ENCODE measurements around the gene GORASP1. TPM values are rescaled to one million over a fixed set of nuclear protein-coding genes. Genes with fewer than 3 reads are reported as not detected.
"Not testable (repeated sequence)": the region's sequence is repeated elsewhere in the genome, so short reads cannot be mapped to it uniquely, and the experiment has no call there.

Gene GORASP1
- total RNA-seq, 1 donor from 2014 or later: 81.6 TPM

- DNase-seq: no peak
- Histone ChIP-seq H3K4me3 (no peak overlapping the region), H3K36me3 (peaks cover 54% of the 10 kb centered on the region), H3K4me1 (no peaks in the 10 kb centered on the region), H3K27ac (no peak overlapping the region), H3K9me3 (no peaks in the 10 kb centered on the region), H3K27me3 (ENCODE audit: low read depth) (no peaks in the 10 kb centered on the region)
- no peak for TF ChIP-seq CTCF (IDR thresholded peaks at IDR 0.05)
- no peak for ATAC-seq
- intact Hi-C loops (cut with DNase I): no loop called here
These were observed 42.8 kb downstream of the GORASP1 start for GRCh38 chr3:39064646-39065045.

GRCh38 chr3:39063143-39063542 is 44.3 kb downstream of the GORASP1 start:
- Histone ChIP-seq H3K36me3 (peaks cover 39% of the 10 kb centered on the region), H3K4me3 (no peak overlapping the region), H3K27ac (no peak overlapping the region), H3K9me3 (no peaks in the 10 kb centered on the region), H3K4me1 (no peaks in the 10 kb centered on the region), H3K27me3 (ENCODE audit: low read depth) (no peaks in the 10 kb centered on the region)
- intact Hi-C loops (cut with DNase I): no loop called here
- no peak for ATAC-seq
- no peak for DNase-seq
- no peak for TF ChIP-seq CTCF (IDR thresholded peaks at IDR 0.05)

GRCh38 chr3:39062180-39062579 is 45.2 kb downstream of the GORASP1 start:
- DNase-seq: no peak
- ATAC-seq: no peak
- TF ChIP-seq CTCF (IDR thresholded peaks at IDR 0.05): no peak
- no peaks in the 10 kb centered on the region for H3K9me3 ChIP-seq
- no peak overlapping the region for H3K4me3 ChIP-seq
- intact Hi-C loops (cut with DNase I): no loop called here
- H3K4me1 ChIP-seq: no peaks in the 10 kb centered on the region
- no peaks in the 10 kb centered on the region for H3K27me3 ChIP-seq (ENCODE audit: low read depth)
- H3K36me3 ChIP-seq: peaks cover 31% of the 10 kb centered on the region
- H3K27ac ChIP-seq: no peak overlapping the region

- H3K27me3 ChIP-seq (ENCODE audit: low read depth); H3K27ac ChIP-seq; ATAC-seq; DNase-seq; intact Hi-C loops (cut with DNase I); H3K4me1 ChIP-seq; H3K4me3 ChIP-seq; H3K9me3 ChIP-seq: not testable (repeated sequence)
- H3K36me3 ChIP-seq: peaks cover 22% of the 10 kb centered on the region
These were observed 46.2 kb downstream of the GORASP1 start for GRCh38 chr3:39061228-39061627.

- peaks cover 11% of the 10 kb centered on the region for H3K4me1 ChIP-seq
- no peaks in the 10 kb centered on the region for H3K27me3 ChIP-seq (ENCODE audit: low read depth)
- no peak for TF ChIP-seq CTCF (IDR thresholded peaks at IDR 0.05)
- DNase-seq (no peak), ATAC-seq (no peak)
- no peak overlapping the region for H3K27ac ChIP-seq
- H3K4me3 ChIP-seq: no peak overlapping the region
- no peaks in the 10 kb centered on the region for H3K9me3 ChIP-seq
- intact Hi-C loops (cut with DNase I): no loop called here
- H3K36me3 ChIP-seq: no peaks in the 10 kb centered on the region
These were observed 51.3 kb downstream of the GORASP1 start for GRCh38 chr3:39056151-39056550.

- H3K36me3 ChIP-seq: no peaks in the 10 kb centered on the region
- no peaks in the 10 kb centered on the region for H3K27me3 ChIP-seq (ENCODE audit: low read depth)
- H3K4me1 ChIP-seq: peaks cover 11% of the 10 kb centered on the region
- H3K4me3 ChIP-seq: no peak overlapping the region
- ATAC-seq (no peak), DNase-seq (no peak)
- TF ChIP-seq CTCF (IDR thresholded peaks at IDR 0.05): no peak
- no peak overlapping the region for H3K27ac ChIP-seq
- intact Hi-C loops (cut with DNase I): no loop called here
- no peaks in the 10 kb centered on the region for H3K9me3 ChIP-seq
These were observed 53.7 kb downstream of the GORASP1 start for GRCh38 chr3:39053696-39054095.

Data from lower lobe of right lung (tissue), 2 donors.